CD14-positive monocyte (primary cell): ENCODE results near the gene ST3GAL3. TPM values are rescaled to one million over a fixed set of nuclear protein-coding genes. Genes with fewer than 3 reads are reported as not detected.

ENCODE experiments used
- DNase-seq, 3 donors: peaks; one replicate each; pipeline ENCODE4 v3.0.0-alpha.2; 2011 to 2022
- H2AFZ ChIP-seq: 2 replicates; pipeline ENCODE4 v1.6.0; 2012; ENCODE audit warnings: mild to moderate bottlenecking, low read depth, low read length, inconsistent platforms; ENCODE audit not compliant: insufficient read depth, poor library complexity, severe bottlenecking
- H3K27ac ChIP-seq, 2 donors: 1 replicate in 1 of 2; 2 replicates in 1 of 2; pipeline ENCODE4 v1.5.1; 2012 to 2013; ENCODE audit warnings: low read length in 2 of 2, control low read depth in 1 of 2, inconsistent platforms in 1 of 2, low read depth in 1 of 2, mild to moderate bottlenecking in 1 of 2
- H3K27me3 ChIP-seq, 2 donors: one replicate each; pipeline versions ENCODE4 v1.6.0 to v1.6.1; 2011 to 2013; ENCODE audit warnings: low read length in 2 of 2; ENCODE audit not compliant: control insufficient read depth in 2 of 2, insufficient read depth in 2 of 2
- H3K36me3 ChIP-seq, 2 donors: replicated peaks in 1 of 2; 1 replicate in 1 of 2; 2 replicates in 1 of 2; pipeline versions ENCODE4 v1.5.1 to v1.6.1; 2012 to 2013; ENCODE audit warnings: low read length in 2 of 2, control low read depth in 1 of 2, inconsistent platforms in 1 of 2, mild to moderate bottlenecking in 1 of 2; ENCODE audit not compliant: insufficient read depth in 2 of 2, control insufficient read depth in 1 of 2
- H3K4me1 ChIP-seq, 2 donors: 1 replicate in 1 of 2; 2 replicates in 1 of 2; pipeline versions ENCODE4 v1.5.1 to v1.6.1; 2012 to 2013; ENCODE audit warnings: low read length in 2 of 2, control low read depth in 1 of 2, inconsistent platforms in 1 of 2, mild to moderate bottlenecking in 1 of 2, moderate library complexity in 1 of 2; ENCODE audit not compliant: insufficient read depth in 2 of 2, control insufficient read depth in 1 of 2
- H3K4me2 ChIP-seq: replicated peaks from 2 replicates; pipeline ENCODE3; 2012; ENCODE audit warnings: low read length, moderate library complexity, mild to moderate bottlenecking; ENCODE audit not compliant: poor library complexity, severe bottlenecking; ENCODE audit errors: extremely low read depth
- H3K4me3 ChIP-seq, 3 experiments: fragments of 200-600 bp in 1 of 3; sonication (generic) in 1 of 3; replicated peaks in 1 of 3; 1 replicate in 2 of 3; 2 replicates in 1 of 3; pipeline ENCODE4 v1.5.1; 2011 to 2013; ENCODE audit warnings: low read length in 3 of 3, mild to moderate bottlenecking in 3 of 3, control low read depth in 2 of 3, low read depth in 2 of 3, inconsistent platforms in 1 of 3, moderate library complexity in 1 of 3
- H3K79me2 ChIP-seq: 2 replicates; pipeline ENCODE4 v1.6.0; 2012; ENCODE audit warnings: mild to moderate bottlenecking, control low read depth, inconsistent platforms, low read length, moderate library complexity; ENCODE audit not compliant: insufficient read depth
- H3K9ac ChIP-seq: 2 replicates; pipeline ENCODE4 v1.6.0; 2017; ENCODE audit warnings: low read length, mild to moderate bottlenecking; ENCODE audit not compliant: insufficient read depth, poor library complexity, severe bottlenecking
- H3K9me3 ChIP-seq, 2 donors: replicated peaks in 1 of 2; 1 replicate in 1 of 2; 2 replicates in 1 of 2; pipeline versions ENCODE4 v1.5.1 to v1.6.1; 2012 to 2013; ENCODE audit warnings: low read length in 2 of 2, control low read depth in 1 of 2; ENCODE audit not compliant: control insufficient read depth in 1 of 2, insufficient read depth in 1 of 2
- H4K20me1 ChIP-seq: 2 replicates; pipeline ENCODE4 v1.6.0; 2012; ENCODE audit warnings: mild to moderate bottlenecking, low read length, control low read depth, moderate library complexity; ENCODE audit not compliant: insufficient read depth
- H3K27ac Mint-ChIP-seq, 7 donors: one replicate each; pipeline ENCODE4 v1.8.0; 2020; ENCODE audit warnings: mild to moderate bottlenecking in 7 of 7, mixed read lengths in 7 of 7, moderate library complexity in 6 of 7, inconsistent platforms in 2 of 7
- H3K27me3 Mint-ChIP-seq, 3 donors: one replicate each; pipeline ENCODE4 v1.8.0; 2021 to 2022; ENCODE audit warnings: low read depth in 3 of 3, mild to moderate bottlenecking in 3 of 3, mixed read lengths in 3 of 3, moderate library complexity in 3 of 3, inconsistent platforms in 1 of 3
- H3K36me3 Mint-ChIP-seq, 2 donors: one replicate each; pipeline ENCODE4 v1.8.0; 2020; ENCODE audit warnings: mixed read lengths in 2 of 2, inconsistent platforms in 1 of 2, mild to moderate bottlenecking in 1 of 2
- H3K4me1 Mint-ChIP-seq: one replicate; pipeline ENCODE4 v1.8.0; 2020; ENCODE audit warnings: mild to moderate bottlenecking, mixed read lengths
- H3K4me3 Mint-ChIP-seq, 2 donors: one replicate each; pipeline ENCODE4 v1.8.0; 2020; ENCODE audit warnings: mild to moderate bottlenecking in 2 of 2, mixed read lengths in 2 of 2, moderate library complexity in 1 of 2
- H3K9me3 Mint-ChIP-seq, 7 donors: one replicate each; pipeline ENCODE4 v1.8.0; 2020 to 2022; ENCODE audit warnings: mixed read lengths in 7 of 7, mild to moderate bottlenecking in 6 of 7, moderate library complexity in 6 of 7, inconsistent platforms in 2 of 7
- CTCF ChIP-seq: fragments of 200-600 bp; IDR thresholded peaks from one replicate; pipeline ENCODE4 v1.8.0; 2022; ENCODE audit warnings: antibody characterized with exemption, mild to moderate bottlenecking
- WGBS: methylation state at CpG from one replicate; pipeline ENCODE4 v1.1.5; 2013; ENCODE audit warnings: missing lambda C conversion rate; ENCODE audit not compliant: insufficient coverage; 5-methylcytosine and 5-hydroxymethylcytosine counted together
- intact Hi-C, 2 donors: fragments of 100-400 bp; cut with micrococcal nuclease; formaldehyde crosslinking; loops; one replicate each; pipeline versions ENCODE4 v1.15.0 to v1.15.1; 2023
- polyA plus RNA-seq, 3 donors: library from polyadenylated mRNA; depleted of rRNA in 1 of 3; unstranded in 2 of 3; stranded (reverse) in 1 of 3; fragments of 300-500 nt in 2 of 3; fragments of >200 nt in 1 of 3; fragmentation: Illumina TruSeq in 2 of 3; gene quantifications; 1 replicate in 2 of 3; 2 replicates in 1 of 3; pipeline ENCODE4 v1.2.3, GENCODE V29; 2012 to 2021

ST3GAL3 gene
- polyA plus RNA-seq, 3 donors: 1.6 to 4.5 (median 2.1) TPM

- Mint-ChIP-seq H3K4me1 (peaks cover 69% of the 10 kb centered on the region), H3K9me3 (peaks cover 6 to 19% (median 14%) of the 10 kb centered on the region in 7 donors), H3K27ac (peak overlapping the region in 6 of 7 donors; percentile 39 to 84 (median 79)), H3K36me3 (peaks cover 5 to 15% of the 10 kb centered on the region in 2 donors), H3K4me3 (no peak overlapping the region), H3K27me3 (peaks cover 0 to 3% (median 2%) of the 10 kb centered on the region in 3 donors)
- intact Hi-C loops: loop anchor here in 1 of 2 donors (10.0 kb wide), 1 partner anchor 96 kb away; no protein-coding TSS in a partner anchor
- WGBS: no CpG with 5 or more reads among the region's 1 CpG
- Histone ChIP-seq H3K4me3 (no peak overlapping the region), H3K9ac (no peak overlapping the region), H3K4me2 (no peak overlapping the region), H3K9me3 (peaks cover 3 to 4% of the 10 kb centered on the region in 2 donors), H3K79me2 (peaks cover 7% of the 10 kb centered on the region), H3K36me3 (no peaks in the 10 kb centered on the region), H3K27me3 (no peaks in the 10 kb centered on the region), H3K27ac (peak overlapping the region in 1 of 2 donors; percentile 20), H2AFZ (no peak overlapping the region), H4K20me1 (no peaks in the 10 kb centered on the region), H3K4me1 (peaks cover 55 to 76% of the 10 kb centered on the region in 2 donors)
- peak; percentile 37 for TF ChIP-seq CTCF
- DNase-seq: peak in 2 of 3 donors; percentile 27
These were observed 71.9 kb downstream of the ST3GAL3 start for GRCh38 chr1:43779266-43779665.

GRCh38 chr1:43779805-43780403 is 72.6 kb downstream of the ST3GAL3 start:
- TF ChIP-seq CTCF: no peak
- H3K27ac Mint-ChIP-seq: peak overlapping the region; percentile 32 to 92 (median 78)

More at GRCh38 chr1:43779805-43780403, 72.6 kb downstream of the ST3GAL3 start:
- H3K79me2 ChIP-seq: peaks cover 11% of the 10 kb centered on the region
- H3K4me1 ChIP-seq: peaks cover 49 to 72% of the 10 kb centered on the region in 2 donors
- no CpG with 5 or more reads among the region's 1 CpG for WGBS
- no peak overlapping the region for H2AFZ ChIP-seq
- no peaks in the 10 kb centered on the region for H3K36me3 ChIP-seq
- no peak overlapping the region for H3K9ac ChIP-seq
- Mint-ChIP-seq H3K4me3 (no peak overlapping the region), H3K27me3 (peaks cover 0 to 3% (median 2%) of the 10 kb centered on the region in 3 donors), H3K36me3 (peaks cover 5 to 15% of the 10 kb centered on the region in 2 donors), H3K4me1 (peaks cover 69% of the 10 kb centered on the region), H3K9me3 (peaks cover 6 to 19% (median 14%) of the 10 kb centered on the region in 7 donors)
- peaks cover 3 to 4% of the 10 kb centered on the region in 2 donors for H3K9me3 ChIP-seq
- no peak overlapping the region for H3K4me3 ChIP-seq
- H4K20me1 ChIP-seq: no peaks in the 10 kb centered on the region
- no peaks in the 10 kb centered on the region for H3K27me3 ChIP-seq
- DNase-seq: no peak
- H3K4me2 ChIP-seq: no peak overlapping the region
- intact Hi-C loops: loop anchor here (5.0 to 10.0 kb wide), 3 partner anchors 55 to 95 kb away; no protein-coding TSS in a partner anchor
- peak overlapping the region in 1 of 2 donors; percentile 20 for H3K27ac ChIP-seq
